GM12878 (cell line): ENCODE data around the gene FAM171A1. TPM values are rescaled to one million over a fixed set of nuclear protein-coding genes. Genes with fewer than 3 reads are reported as not detected.

Source experiments
- ATAC-seq: fragments of 200-7000 bp; cut with Tn5 transposase; 3 replicates; pipeline ENCODE4 v1.9.1; 2020; ENCODE audit warnings: mild to moderate bottlenecking, moderate library complexity
- BruUV-seq: library from RNA; stranded (reverse); fragments of 400-500 nt; replicated peaks from 2 replicates; lab custom pipeline; 2021; lab: Mats Ljungman, UMichigan
- CTCF ChIA-PET: fragments of 300-600 bp; sonication (Branson Sonifier 250); formaldehyde crosslinking; extraction: SDS; loops from one replicate; lab custom pipeline; 2021; ENCODE audit warnings: inconsistent platforms; lab: Yijun Ruan, JAX
- POLR2A ChIA-PET: fragments of 350-600 bp; formaldehyde crosslinking; extraction: SDS; loops from one replicate; lab custom pipeline; 2021; ENCODE audit warnings: inconsistent platforms; lab: Charles Lee
- RAD21 ChIA-PET: fragments of 300-600 bp; sonication (Branson Sonifier 250); formaldehyde crosslinking; loops from one replicate; lab custom pipeline; 2023; ENCODE audit warnings: antibody characterized with exemption; ENCODE audit not compliant: unreplicated experiment; lab: Charles Lee
- SMC1A ChIA-PET: fragments of 300-600 bp; sonication (Branson Sonifier 250); formaldehyde crosslinking; loops from one replicate; lab custom pipeline; 2023; ENCODE audit not compliant: unreplicated experiment, uncharacterized antibody; lab: Charles Lee
- DNase-seq: peaks from one replicate; pipeline ENCODE4 v3.0.0-alpha.2; 2011; ENCODE audit warnings: low read depth, low spot score
- FAIRE-seq: peaks from 3 replicates; lab custom pipeline; 2011; peaks lifted over from hg19 to GRCh38; lab: Jason Lieb, UNC
- H2AFZ ChIP-seq: 2 replicates; pipeline ENCODE4 v1.6.0; 2011; ENCODE audit warnings: low read depth, low read length, control low read depth; ENCODE audit not compliant: control insufficient read depth
- H3K27ac ChIP-seq: 2 replicates; pipeline ENCODE4 v1.5.1; 2011; ENCODE audit warnings: control low read depth; ENCODE audit not compliant: control insufficient read depth, insufficient read depth
- H3K27me3 ChIP-seq, 2 experiments: replicated peaks in 1 of 2; 2 replicates each; pipeline versions ENCODE4 v1.6.0 to v1.6.1; 2011; ENCODE audit warnings: low read length in 1 of 2; ENCODE audit not compliant: control insufficient read depth in 2 of 2, insufficient read depth in 2 of 2
- H3K36me3 ChIP-seq, 2 experiments: 2 replicates each; pipeline ENCODE4 v1.5.1; 2011; ENCODE audit warnings: low read length in 1 of 2; ENCODE audit not compliant: control insufficient read depth in 2 of 2, insufficient read depth in 2 of 2
- H3K4me1 ChIP-seq: 2 replicates; pipeline ENCODE4 v1.6.1; 2011; ENCODE audit warnings: mild to moderate bottlenecking, low read length, moderate library complexity, mixed read lengths; ENCODE audit not compliant: control insufficient read depth, insufficient read depth
- H3K4me2 ChIP-seq: 2 replicates; pipeline ENCODE4 v1.6.0; 2011; ENCODE audit warnings: control low read depth; ENCODE audit not compliant: control insufficient read depth, insufficient read depth
- H3K4me3 ChIP-seq: fragments of 200-600 bp; sonication (generic); 2 replicates; pipeline ENCODE4 v1.5.1; 2016
- H3K79me2 ChIP-seq: 2 replicates; pipeline ENCODE4 v1.6.0; 2011; ENCODE audit warnings: low read length; ENCODE audit not compliant: control insufficient read depth, insufficient read depth
- H3K9ac ChIP-seq: 2 replicates; pipeline ENCODE4 v1.8.0; 2011; ENCODE audit warnings: low read length, control low read depth, mixed read lengths; ENCODE audit not compliant: control insufficient read depth, insufficient read depth
- H3K9me3 ChIP-seq: replicated peaks from 3 replicates; pipeline ENCODE4 v1.5.1; 2011; ENCODE audit warnings: mild to moderate bottlenecking, low read length; ENCODE audit not compliant: control insufficient read depth, insufficient read depth
- H4K20me1 ChIP-seq: 2 replicates; pipeline ENCODE4 v1.6.0; 2011; ENCODE audit not compliant: control insufficient read depth, insufficient read depth
- BCL3 ChIP-seq: IDR thresholded peaks from 2 replicates; pipeline ENCODE4 v1.6.1; 2011; ENCODE audit warnings: borderline replicate concordance, low read depth, mild to moderate bottlenecking, moderate library complexity, low read length; ENCODE audit not compliant: insufficient read depth, poor library complexity, severe bottlenecking
- E2F4 ChIP-seq: IDR thresholded peaks from 2 replicates; pipeline ENCODE4 v1.6.1; 2012; ENCODE audit warnings: low read depth, low read length, improper control_type of control experiment
- ELK1 ChIP-seq: IDR thresholded peaks from 2 replicates; pipeline ENCODE4 v1.6.1; 2012; ENCODE audit warnings: low read depth, low read length, improper control_type of control experiment
- GABPA ChIP-seq: IDR thresholded peaks from 2 replicates; pipeline ENCODE4 v1.6.1; 2014; ENCODE audit warnings: antibody characterized with exemption, low read depth, mild to moderate bottlenecking, inconsistent platforms
- KLF5 ChIP-seq: fragments of 450-650 bp; IDR thresholded peaks from 2 replicates; pipeline ENCODE4 v1.6.1; 2014; ENCODE audit warnings: mild to moderate bottlenecking; ENCODE audit not compliant: partially characterized antibody
- NR2F1 ChIP-seq: fragments of 450-650 bp; conservative IDR thresholded peaks from 2 replicates; pipeline ENCODE4 v1.6.1; 2017; ENCODE audit warnings: mild to moderate bottlenecking
- PML ChIP-seq: IDR thresholded peaks from 2 replicates; pipeline ENCODE4 v1.6.1; 2012; ENCODE audit warnings: low read length, inconsistent platforms
- RELB ChIP-seq: fragments of 450-650 bp; IDR thresholded peaks from 2 replicates; pipeline ENCODE4 v1.6.1; 2017; ENCODE audit warnings: low read depth, mild to moderate bottlenecking, moderate library complexity
- SRF ChIP-seq, 2 experiments: IDR thresholded peaks; 2 replicates each; pipeline ENCODE4 v1.6.1; 2011; ENCODE audit warnings: low read depth in 2 of 2, low read length in 2 of 2, mild to moderate bottlenecking in 1 of 2, moderate library complexity in 1 of 2
- ZBTB11 ChIP-seq: fragments of 450-650 bp; formaldehyde crosslinking; IDR thresholded peaks from 2 replicates; pipeline ENCODE4 v1.5.0; 2022; ENCODE audit warnings: mild to moderate bottlenecking, missing genetic modification characterization
- WGBS: methylation state at CpG from one replicate; pipeline ENCODE4 v1.1.6; 2016; ENCODE audit warnings: low lambda C conversion rate; ENCODE audit not compliant: insufficient replicate concordance, insufficient coverage; ENCODE audit errors: missing lambda C conversion rate; 5-methylcytosine and 5-hydroxymethylcytosine counted together
- in situ Hi-C: fragments of 300-500 bp; cut with MboI; formaldehyde crosslinking; loops from 9 replicates; pipeline ENCODE4 v1.14.3; 2018; ENCODE audit warnings: mixed read lengths
- intact Hi-C: fragments of 100-400 bp; cut with micrococcal nuclease; formaldehyde crosslinking; loops from one replicate; pipeline ENCODE4 v1.14.2; 2022; ENCODE audit not compliant: unreplicated experiment
- polyA plus RNA-seq, 11 experiments: library from polyadenylated mRNA; depleted of rRNA in 4 of 11; unstranded in 6 of 11; stranded (reverse) in 5 of 11; fragments of >200 nt; fragmentation: Nextera tagmentation in 4 of 11; fragmentation: Illumina TruSeq in 1 of 11; extraction: Ambion mirVana in 4 of 11; extraction: Trizol in 1 of 11; gene quantifications; 1 replicate in 1 of 11; 2 replicates in 10 of 11; pipeline versions ENCODE4 v1.2.1 to v1.2.3, GENCODE V29; 2011 to 2016; ENCODE audit warnings: inconsistent platforms in 2 of 11, missing spikeins in 2 of 11, low read depth in 1 of 11
- total RNA-seq, 4 experiments: library from RNA; depleted of rRNA in 3 of 4; stranded (reverse); fragments of >200 nt in 3 of 4; fragmentation: Illumina TruSeq in 1 of 4; extraction: Trizol in 1 of 4; gene quantifications; 2 replicates each; pipeline versions ENCODE4 v1.2.1 to v1.2.3, GENCODE V29; 2013 to 2021

The FAM171A1 gene
- total and polyA plus RNA-seq, 10 of the 15 experiments (the other 5 are each of a cell fraction or from before 2014, with no cell fraction given): 0.05 to 0.28 (median 0.10) TPM; not detected in 1

GRCh38 chr10:15367296-15368085 lies 3.6 kb downstream of the FAM171A1 start:
- H3K9ac ChIP-seq: no peak overlapping the region
- no peak overlapping the region for H3K4me3 ChIP-seq
- intact Hi-C loops (no loop called here), in situ Hi-C loops (no loop called here)
- H3K79me2 ChIP-seq: no peaks in the 10 kb centered on the region
- no peaks in the 10 kb centered on the region for H3K36me3 ChIP-seq
- CTCF ChIA-PET: interaction anchor here (0.6 kb wide), 1 partner anchor 10 kb away, joined by 3 read pairs; no protein-coding TSS in a partner anchor
- DNase-seq (no peak), FAIRE-seq (no peak), ATAC-seq (no peak)
- H3K4me1 ChIP-seq: no peaks in the 10 kb centered on the region
- H3K27me3 ChIP-seq: peaks cover 8 to 21% of the 10 kb centered on the region in 2 experiments
- no TSS peak for BruUV-seq
- RAD21 ChIA-PET: no interaction called here
- no peak overlapping the region for H3K4me2 ChIP-seq
- no peaks in the 10 kb centered on the region for H3K9me3 ChIP-seq
- 64% methylated on average over 8 of the region's 8 CpGs for WGBS
- SMC1A ChIA-PET: interaction anchor here (0.6 kb wide), 1 partner anchor 402 kb away, joined by 3 read pairs; no protein-coding TSS in a partner anchor
- H2AFZ ChIP-seq: no peak overlapping the region
- no peak overlapping the region for H3K27ac ChIP-seq
- H4K20me1 ChIP-seq: no peaks in the 10 kb centered on the region
- POLR2A ChIA-PET: no interaction called here
- no peak for TF ChIP-seq ELK1
- no peak for TF ChIP-seq BCL3
- TF ChIP-seq GABPA: no peak
- no peak for TF ChIP-seq NR2F1
- no peak for TF ChIP-seq ZBTB11 (CRISPR knock-in tag)
- TF ChIP-seq E2F4: no peak
- no peak for TF ChIP-seq PML
- no peak for TF ChIP-seq SRF (IDR thresholded peaks at IDR 0.05; ENCODE audit: low read depth in 2 of 2, low read length in 2 of 2)
- TF ChIP-seq KLF5: no peak
- no peak for TF ChIP-seq RELB
